ENCODE results near the gene PRR23E. TPM values are rescaled to one million over a fixed set of nuclear protein-coding genes. Genes with fewer than 3 reads are reported as not detected.

PRR23E gene
- total and polyA plus RNA-seq, 2 donors (not counting 3 experiments of a cell fraction or from before 2014, with no cell fraction given): not detected

DNA sequence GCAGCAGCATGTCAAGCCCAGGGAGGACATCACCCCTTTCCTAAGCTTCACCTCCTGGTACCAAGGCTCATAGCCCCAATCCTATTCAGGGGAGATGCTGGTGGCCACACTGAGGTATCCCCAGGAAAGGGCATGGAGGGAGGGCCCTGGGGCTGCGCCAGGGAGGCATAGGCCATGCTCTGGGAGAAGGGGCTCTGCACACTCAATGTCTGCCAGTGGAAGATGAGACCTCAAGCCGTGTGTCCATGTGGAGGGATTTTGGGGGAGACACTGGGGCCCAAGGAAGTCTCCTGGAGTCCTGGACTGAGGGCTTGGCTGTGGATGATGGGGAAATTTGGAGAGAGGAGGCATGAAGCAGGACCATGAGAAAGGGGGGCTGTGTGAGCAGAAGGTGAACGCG, 21.2 kb upstream of the PRR23E start:
- no peak overlapping the region for H3K27ac ChIP-seq (ENCODE audit: insufficient read depth, low read depth, low read length)
- no peak overlapping the region for H3K4me3 ChIP-seq (replicated peaks in 1 of 3; ENCODE audit: insufficient read depth in 1 of 3, low read depth in 1 of 3, low read length in 3 of 3)
- H2AFZ ChIP-seq (ENCODE audit: low read depth, low read length): no peak overlapping the region
- no peaks in the 10 kb centered on the region for H4K20me1 ChIP-seq (replicated peaks; ENCODE audit: control insufficient read depth, extremely low read depth, insufficient read depth, low read length)
- no peak for DNase-seq (ENCODE audit: low read depth, low spot score)
- no peak for TF ChIP-seq POLR2AphosphoS5 (IDR thresholded peaks at IDR 0.05; ENCODE audit: insufficient read depth, low read depth, low read length)
- TF ChIP-seq, protein P1, sequence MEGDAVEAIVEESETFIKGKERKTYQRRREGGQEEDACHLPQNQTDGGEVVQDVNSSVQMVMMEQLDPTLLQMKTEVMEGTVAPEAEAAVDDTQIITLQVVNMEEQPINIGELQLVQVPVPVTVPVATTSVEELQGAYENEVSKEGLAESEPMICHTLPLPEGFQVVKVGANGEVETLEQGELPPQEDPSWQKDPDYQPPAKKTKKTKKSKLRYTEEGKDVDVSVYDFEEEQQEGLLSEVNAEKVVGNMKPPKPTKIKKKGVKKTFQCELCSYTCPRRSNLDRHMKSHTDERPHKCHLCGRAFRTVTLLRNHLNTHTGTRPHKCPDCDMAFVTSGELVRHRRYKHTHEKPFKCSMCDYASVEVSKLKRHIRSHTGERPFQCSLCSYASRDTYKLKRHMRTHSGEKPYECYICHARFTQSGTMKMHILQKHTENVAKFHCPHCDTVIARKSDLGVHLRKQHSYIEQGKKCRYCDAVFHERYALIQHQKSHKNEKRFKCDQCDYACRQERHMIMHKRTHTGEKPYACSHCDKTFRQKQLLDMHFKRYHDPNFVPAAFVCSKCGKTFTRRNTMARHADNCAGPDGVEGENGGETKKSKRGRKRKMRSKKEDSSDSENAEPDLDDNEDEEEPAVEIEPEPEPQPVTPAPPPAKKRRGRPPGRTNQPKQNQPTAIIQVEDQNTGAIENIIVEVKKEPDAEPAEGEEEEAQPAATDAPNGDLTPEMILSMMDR (IDR thresholded peaks at IDR 0.05; ENCODE audit: extremely low read depth in 1 of 2, insufficient read depth in 1 of 2, low read depth in 1 of 2, low read length in 2 of 2): no peak
- no peak for TF ChIP-seq FOS (IDR thresholded peaks at IDR 0.05; ENCODE audit: borderline replicate concordance, insufficient read depth, low read length)
- no peak for TF ChIP-seq GATA2 (IDR thresholded peaks at IDR 0.05; ENCODE audit: insufficient read depth, insufficient read length, low read depth, low read length)
- no peak for TF ChIP-seq JUN (IDR thresholded peaks at IDR 0.05; ENCODE audit: borderline replicate concordance, insufficient read depth, insufficient read length, low read depth)
- no peak for TF ChIP-seq MYC (IDR thresholded peaks at IDR 0.05; ENCODE audit: low read depth, low read length)
- no peaks in the 10 kb centered on the region for H3K79me2 ChIP-seq (ENCODE audit: control insufficient read depth, insufficient read depth, low read length)
- H3K4me2 ChIP-seq (ENCODE audit: insufficient read depth, low read length): no peak overlapping the region
- no TSS peak for BruUV-seq (replicated peaks)
- H3K36me3 ChIP-seq (ENCODE audit: control insufficient read depth in 2 of 2, extremely low read depth in 1 of 2, insufficient read depth in 2 of 2, low read length in 2 of 2): no peaks in the 10 kb centered on the region
- FAIRE-seq: no peak
- peaks cover 5% of the 10 kb centered on the region for H3K4me1 ChIP-seq (ENCODE audit: control insufficient read depth, extremely low read depth, insufficient read depth, low read length)
- intact Hi-C loops (cut with micrococcal nuclease) (loop anchor here (10.0 kb wide), 1 partner anchor 497 kb away; no protein-coding TSS in a partner anchor), dilution Hi-C loops (cut with MboI; ENCODE audit: extremely low pct_ligation_motif_present, low sequenced_read_pairs) (no loop called here)
- H3K9me1 ChIP-seq (replicated peaks; ENCODE audit: control insufficient read depth, extremely low read depth, insufficient read depth, low read length): no peaks in the 10 kb centered on the region
- no peaks in the 10 kb centered on the region for H3K9me3 ChIP-seq (replicated peaks; ENCODE audit: control insufficient read depth, insufficient read depth, low read length)
- H3K27me3 ChIP-seq (ENCODE audit: control insufficient read depth in 2 of 2, insufficient read depth in 2 of 2, low read length in 2 of 2): no peaks in the 10 kb centered on the region
- no peak overlapping the region for H3K9ac ChIP-seq (replicated peaks; ENCODE audit: extremely low read depth, insufficient read depth, low read length)
- POLR2A ChIA-PET: no interaction called here
- CTCF ChIA-PET: no interaction called here

Data from endothelial cell of umbilical vein (primary cell).